DND-41 (cell line): ENCODE results near the gene LMO7.

Experiments
- ATAC-seq: fragments of 200-7000 bp; cut with Tn5 transposase; 3 replicates; pipeline ENCODE4 v1.9.1; 2021; ENCODE audit warnings: low read depth; ENCODE audit not compliant: insufficient read depth
- DNase-seq: peaks from one replicate; pipeline ENCODE4 v3.0.0-alpha.2; 2020
- H2AFZ ChIP-seq: 2 replicates; pipeline ENCODE4 v1.6.0; 2012; ENCODE audit warnings: low read depth, low read length
- H3K27ac ChIP-seq: 2 replicates; pipeline ENCODE4 v1.5.1; 2012; ENCODE audit warnings: low read length, inconsistent platforms
- H3K27me3 ChIP-seq: fragments of 200-600 bp; sonication (generic); 2 replicates; pipeline ENCODE4 v1.6.0; 2012; ENCODE audit warnings: low read length, mild to moderate bottlenecking, inconsistent platforms; ENCODE audit not compliant: insufficient read depth, poor library complexity
- H3K36me3 ChIP-seq: 2 replicates; pipeline ENCODE4 v1.5.1; 2012; ENCODE audit warnings: low read length, inconsistent platforms; ENCODE audit not compliant: insufficient read depth
- H3K4me1 ChIP-seq: 2 replicates; pipeline ENCODE4 v1.5.1; 2012; ENCODE audit warnings: mild to moderate bottlenecking, low read length; ENCODE audit not compliant: insufficient read depth
- H3K4me2 ChIP-seq: 2 replicates; pipeline ENCODE4 v1.6.0; 2012; ENCODE audit warnings: mild to moderate bottlenecking, moderate library complexity, low read length, inconsistent platforms; ENCODE audit not compliant: insufficient read depth
- H3K4me3 ChIP-seq, 2 experiments: fragments of 200-600 bp in 1 of 2; shearing (Covaris generic) in 1 of 2; 2 replicates each; pipeline ENCODE4 v1.5.1; 2012 to 2016; ENCODE audit warnings: inconsistent platforms in 2 of 2, low read length in 2 of 2, mild to moderate bottlenecking in 2 of 2, low read depth in 1 of 2, moderate library complexity in 1 of 2
- H3K79me2 ChIP-seq: 2 replicates; pipeline ENCODE4 v1.6.0; 2012; ENCODE audit warnings: low read length, inconsistent platforms; ENCODE audit not compliant: insufficient read depth
- H3K9ac ChIP-seq: 2 replicates; pipeline ENCODE4 v1.6.0; 2012; ENCODE audit warnings: low read depth, mild to moderate bottlenecking, inconsistent platforms, low read length, moderate library complexity
- H3K9me3 ChIP-seq: 2 replicates; pipeline ENCODE4 v1.5.1; 2012; ENCODE audit warnings: low read length, moderate library complexity, mild to moderate bottlenecking, inconsistent platforms; ENCODE audit not compliant: insufficient read depth, severe bottlenecking
- H4K20me1 ChIP-seq: 2 replicates; pipeline ENCODE4 v1.6.0; 2012; ENCODE audit warnings: low read length; ENCODE audit not compliant: insufficient read depth
- CTCF ChIP-seq: IDR thresholded peaks from 2 replicates; pipeline ENCODE4 v1.5.1; 2012; ENCODE audit warnings: borderline replicate concordance, low read length, moderate library complexity, mild to moderate bottlenecking; ENCODE audit not compliant: poor library complexity, severe bottlenecking; ENCODE audit errors: extremely low read depth
- EZH2 ChIP-seq: IDR thresholded peaks from 3 replicates; pipeline ENCODE4 v1.6.1; 2012; ENCODE audit warnings: borderline replicate concordance, low read depth, mild to moderate bottlenecking, moderate library complexity, low read length, inconsistent platforms; ENCODE audit not compliant: severe bottlenecking

The LMO7 gene

DNA sequence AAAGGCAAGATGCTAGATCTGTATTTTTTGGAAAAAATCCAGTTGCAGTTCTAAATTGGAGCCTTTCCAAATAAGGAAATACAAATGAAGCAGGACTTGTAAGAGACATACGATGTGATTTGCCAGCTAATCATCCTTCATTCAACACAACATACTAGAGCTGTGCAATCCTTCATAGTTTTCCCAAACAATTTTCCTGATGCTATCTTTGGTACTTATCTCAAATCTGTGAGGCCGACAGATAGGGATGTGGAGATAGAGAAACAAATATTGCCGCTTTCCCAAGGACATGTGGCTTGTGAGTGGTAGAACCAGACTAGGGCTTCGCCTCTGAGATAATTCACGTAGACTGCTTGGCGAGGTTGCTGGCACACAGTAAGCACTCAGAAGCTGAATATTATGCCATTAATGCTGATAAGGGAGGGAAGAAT lies 176.6 kb downstream of the LMO7 start:
- H3K4me1 ChIP-seq: no peaks in the 10 kb centered on the region
- no peaks in the 10 kb centered on the region for H3K9me3 ChIP-seq
- H3K27ac ChIP-seq: no peak overlapping the region
- TF ChIP-seq EZH2: no peak
- TF ChIP-seq CTCF: no peak
- H2AFZ ChIP-seq: no peak overlapping the region
- H3K9ac ChIP-seq: no peak overlapping the region
- no peaks in the 10 kb centered on the region for H3K27me3 ChIP-seq
- H3K79me2 ChIP-seq: no peaks in the 10 kb centered on the region
- DNase-seq (no peak), ATAC-seq (no peak)
- no peak overlapping the region for H3K4me2 ChIP-seq
- H3K36me3 ChIP-seq: no peaks in the 10 kb centered on the region
- no peaks in the 10 kb centered on the region for H4K20me1 ChIP-seq
- no peak overlapping the region for H3K4me3 ChIP-seq

GRCh38 chr13:75813323-75813722 lies 177.2 kb downstream of the LMO7 start:
- DNase-seq (no peak), ATAC-seq (peak; percentile 57; the same call in 1 of the 3 replicates)
- H3K79me2 ChIP-seq: no peaks in the 10 kb centered on the region
- no peak overlapping the region for H3K4me2 ChIP-seq
- no peak overlapping the region for H3K4me3 ChIP-seq
- TF ChIP-seq EZH2: no peak
- no peak overlapping the region for H3K9ac ChIP-seq
- no peaks in the 10 kb centered on the region for H4K20me1 ChIP-seq
- no peaks in the 10 kb centered on the region for H3K36me3 ChIP-seq
- no peak overlapping the region for H2AFZ ChIP-seq
- H3K9me3 ChIP-seq: no peaks in the 10 kb centered on the region
- H3K27me3 ChIP-seq: no peaks in the 10 kb centered on the region
- H3K4me1 ChIP-seq: no peaks in the 10 kb centered on the region
- H3K27ac ChIP-seq: no peak overlapping the region

GRCh38 chr13:75818179-75818967 lies 182.2 kb downstream of the LMO7 start:
- no peaks in the 10 kb centered on the region for H4K20me1 ChIP-seq
- no peak overlapping the region for H3K4me3 ChIP-seq
- H2AFZ ChIP-seq: no peak overlapping the region
- H3K79me2 ChIP-seq: no peaks in the 10 kb centered on the region
- DNase-seq: no peak
- no peak overlapping the region for H3K9ac ChIP-seq
- no peak for ATAC-seq
- no peaks in the 10 kb centered on the region for H3K9me3 ChIP-seq
- no peak overlapping the region for H3K4me2 ChIP-seq
- no peaks in the 10 kb centered on the region for H3K27me3 ChIP-seq
- no peak for TF ChIP-seq EZH2
- TF ChIP-seq CTCF: no peak
- no peaks in the 10 kb centered on the region for H3K4me1 ChIP-seq
- peaks cover under 1% of the 10 kb centered on the region; the same call in 1 of the 2 replicates for H3K36me3 ChIP-seq
- H3K27ac ChIP-seq: no peak overlapping the region

DNA sequence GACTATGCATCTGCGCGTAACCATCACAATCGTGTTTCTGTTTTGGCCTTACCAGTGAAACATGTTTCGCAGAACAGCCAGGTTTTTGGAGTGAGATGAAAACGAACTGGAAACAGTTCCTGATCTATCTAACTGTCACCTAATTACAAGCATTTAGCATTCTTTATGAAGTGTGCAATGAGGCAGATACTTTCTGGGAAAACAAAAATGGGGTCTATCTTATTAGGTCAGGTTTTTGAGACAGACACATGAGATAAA lies 182.8 kb downstream of the LMO7 start:
- no peaks in the 10 kb centered on the region for H3K4me1 ChIP-seq
- ATAC-seq (no peak), DNase-seq (no peak)
- H3K4me2 ChIP-seq: no peak overlapping the region
- no peaks in the 10 kb centered on the region for H3K27me3 ChIP-seq
- TF ChIP-seq CTCF: no peak
- no peak for TF ChIP-seq EZH2
- no peak overlapping the region for H3K4me3 ChIP-seq
- peaks cover 2% of the 10 kb centered on the region; the same call in 1 of the 2 replicates for H3K36me3 ChIP-seq
- no peaks in the 10 kb centered on the region for H4K20me1 ChIP-seq
- no peak overlapping the region for H2AFZ ChIP-seq
- H3K27ac ChIP-seq: no peak overlapping the region
- H3K79me2 ChIP-seq: no peaks in the 10 kb centered on the region
- H3K9me3 ChIP-seq: no peaks in the 10 kb centered on the region
- H3K9ac ChIP-seq: no peak overlapping the region
